Sigmoid colon (tissue), 4 donors: Measurements from ENCODE around the gene GRM4.

Source experiments
- POLR2AphosphoS5 ChIP-seq, 4 donors: sonication (generic); formaldehyde crosslinking; IDR thresholded peaks; one replicate each; pipeline ENCODE4 v1.6.1; 2017; ENCODE audit warnings: antibody characterized with exemption in 4 of 4
- TF ChIP-seq, protein P1 (sequence below), 4 experiments: fragments of 450-650 bp in 3 of 4; fragments of 200-600 bp in 1 of 4; IDR thresholded peaks; one replicate each; pipeline ENCODE4 v1.5.1; 2016 to 2019; ENCODE audit warnings: antibody characterized with exemption in 4 of 4, mild to moderate bottlenecking in 3 of 4, moderate library complexity in 2 of 4

DNA sequence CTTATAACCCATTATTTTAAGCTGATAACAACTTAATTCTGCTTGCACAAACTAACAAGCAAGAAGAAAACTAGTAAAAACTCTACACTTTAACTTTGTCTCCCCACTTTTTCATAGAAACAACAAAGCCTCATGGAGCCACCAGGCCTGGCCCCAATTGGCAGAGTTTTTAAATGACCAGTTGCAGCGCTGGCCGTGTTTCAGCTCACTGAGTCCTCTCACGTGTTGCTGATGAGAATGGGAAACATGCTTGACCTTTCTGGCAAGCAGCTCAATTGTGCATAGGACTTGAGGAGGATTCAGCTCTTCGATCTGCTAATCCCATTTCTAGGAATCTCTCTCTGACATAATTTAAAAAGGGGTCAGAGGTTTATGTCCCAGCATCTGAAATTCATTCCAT lies 24.5 kb upstream of the GRM4 start:
- TF ChIP-seq, protein P1, sequence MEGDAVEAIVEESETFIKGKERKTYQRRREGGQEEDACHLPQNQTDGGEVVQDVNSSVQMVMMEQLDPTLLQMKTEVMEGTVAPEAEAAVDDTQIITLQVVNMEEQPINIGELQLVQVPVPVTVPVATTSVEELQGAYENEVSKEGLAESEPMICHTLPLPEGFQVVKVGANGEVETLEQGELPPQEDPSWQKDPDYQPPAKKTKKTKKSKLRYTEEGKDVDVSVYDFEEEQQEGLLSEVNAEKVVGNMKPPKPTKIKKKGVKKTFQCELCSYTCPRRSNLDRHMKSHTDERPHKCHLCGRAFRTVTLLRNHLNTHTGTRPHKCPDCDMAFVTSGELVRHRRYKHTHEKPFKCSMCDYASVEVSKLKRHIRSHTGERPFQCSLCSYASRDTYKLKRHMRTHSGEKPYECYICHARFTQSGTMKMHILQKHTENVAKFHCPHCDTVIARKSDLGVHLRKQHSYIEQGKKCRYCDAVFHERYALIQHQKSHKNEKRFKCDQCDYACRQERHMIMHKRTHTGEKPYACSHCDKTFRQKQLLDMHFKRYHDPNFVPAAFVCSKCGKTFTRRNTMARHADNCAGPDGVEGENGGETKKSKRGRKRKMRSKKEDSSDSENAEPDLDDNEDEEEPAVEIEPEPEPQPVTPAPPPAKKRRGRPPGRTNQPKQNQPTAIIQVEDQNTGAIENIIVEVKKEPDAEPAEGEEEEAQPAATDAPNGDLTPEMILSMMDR (IDR thresholded peaks at IDR 0.05), result no peak
- no peak for TF ChIP-seq POLR2AphosphoS5 (IDR thresholded peaks at IDR 0.05)
